ENCODE measurements around the gene DAB2IP. TPM values are rescaled to one million over a fixed set of nuclear protein-coding genes. Genes with fewer than 3 reads are reported as not detected.

Gene DAB2IP
- total RNA-seq, 1 experiment from 2014 or later = 15.2 TPM

GRCh38 chr9:121609822-121610637 is 41.4 kb upstream of the DAB2IP start:
- Histone ChIP-seq H3K9me2 (replicated peaks; ENCODE audit: low read length) (no peaks in the 10 kb centered on the region), H3K27ac (ENCODE audit: low read length) (peak overlapping the region; percentile 44), H3K27me3 (ENCODE audit: low read length) (no peaks in the 10 kb centered on the region), H3K36me3 (ENCODE audit: low read depth, low read length) (no peaks in the 10 kb centered on the region), H3K4me2 (ENCODE audit: low read length) (peak overlapping the region; percentile 35), H3K79me2 (ENCODE audit: low read length) (peaks cover 5% of the 10 kb centered on the region; the same call in 1 of the 2 replicates), H2AFZ (ENCODE audit: low read length) (no peak overlapping the region), H3K4me3 (ENCODE audit: low read length) (no peak overlapping the region), H3K4me1 (ENCODE audit: insufficient read depth, low read length) (peaks cover 27% of the 10 kb centered on the region), H3K9me3 (ENCODE audit: low read length) (no peaks in the 10 kb centered on the region), H3K9ac (ENCODE audit: low read length) (no peak overlapping the region), H3F3A (ENCODE audit: low read length, unreplicated experiment) (no peaks in the 10 kb centered on the region), H4K20me1 (ENCODE audit: low read length) (peaks cover 5% of the 10 kb centered on the region; the same call in 1 of the 2 replicates)
- no TSS peak for BruUV-seq (replicated peaks)
- peak; percentile 97 for ATAC-seq
- TF ChIP-seq EZH2phosphoT487 (IDR thresholded peaks at IDR 0.05; ENCODE audit: borderline replicate concordance, low read length) (no peak), EZH2 (IDR thresholded peaks at IDR 0.05; ENCODE audit: low read length, unreplicated experiment) (no peak), CTCF (conservative IDR thresholded peaks at IDR 0.05; ENCODE audit: low read depth, low read length) (no peak)
- ChIA-PET CTCF (interaction anchor here (0.5 to 1.7 kb wide), 5 partner anchors 10 to 67 kb away, joined by 3 to 8 read pairs (median 5); no protein-coding TSS in a partner anchor), POLR2A (ENCODE audit: unreplicated experiment) (no interaction called here)
- peak; percentile 93 for DNase-seq
- intact Hi-C loops (cut with micrococcal nuclease) = no loop called here

- Histone ChIP-seq H3K79me2 (ENCODE audit: low read length) (peaks cover 5% of the 10 kb centered on the region; the same call in 1 of the 2 replicates), H3F3A (ENCODE audit: low read length, unreplicated experiment) (no peaks in the 10 kb centered on the region), H3K9me2 (replicated peaks; ENCODE audit: low read length) (no peaks in the 10 kb centered on the region), H3K27me3 (ENCODE audit: low read length) (no peaks in the 10 kb centered on the region), H3K9ac (ENCODE audit: low read length) (no peak overlapping the region), H3K36me3 (ENCODE audit: low read depth, low read length) (no peaks in the 10 kb centered on the region), H2AFZ (ENCODE audit: low read length) (no peak overlapping the region), H3K4me1 (ENCODE audit: insufficient read depth, low read length) (peaks cover 27% of the 10 kb centered on the region), H3K9me3 (ENCODE audit: low read length) (no peaks in the 10 kb centered on the region), H3K4me3 (ENCODE audit: low read length) (no peak overlapping the region), H4K20me1 (ENCODE audit: low read length) (peaks cover 5% of the 10 kb centered on the region; the same call in 1 of the 2 replicates), H3K4me2 (ENCODE audit: low read length) (peak overlapping the region; percentile 35; the same call in 1 of the 2 replicates), H3K27ac (ENCODE audit: low read length) (peak overlapping the region; percentile 44; the same call in 1 of the 2 replicates)
- CTCF ChIA-PET = interaction anchor here (1.7 kb wide), 1 partner anchor 64 kb away, joined by 8 read pairs; no protein-coding TSS in a partner anchor
- no TSS peak for BruUV-seq (replicated peaks)
- POLR2A ChIA-PET (ENCODE audit: unreplicated experiment) = no interaction called here
- intact Hi-C loops (cut with micrococcal nuclease) = no loop called here
- no peak for TF ChIP-seq EZH2phosphoT487 (IDR thresholded peaks at IDR 0.05; ENCODE audit: borderline replicate concordance, low read length)
- no peak for TF ChIP-seq CTCF (conservative IDR thresholded peaks at IDR 0.05; ENCODE audit: low read depth, low read length)
- TF ChIP-seq EZH2 (IDR thresholded peaks at IDR 0.05; ENCODE audit: low read length, unreplicated experiment) = no peak
- DNase-seq = no peak
- no peak for ATAC-seq
These were observed 40.8 kb upstream of the DAB2IP start for GRCh38 chr9:121610638-121610953.

- no peaks in the 10 kb centered on the region for H3F3A ChIP-seq (ENCODE audit: low read length, unreplicated experiment)
- peaks cover 5% of the 10 kb centered on the region; the same call in 1 of the 2 replicates for H4K20me1 ChIP-seq (ENCODE audit: low read length)
- H2AFZ ChIP-seq (ENCODE audit: low read length) = no peak overlapping the region
- H3K4me2 ChIP-seq (ENCODE audit: low read length) = peak overlapping the region; percentile 10; the same call in 1 of the 2 replicates
- H3K4me3 ChIP-seq (ENCODE audit: low read length) = no peak overlapping the region
- H3K9ac ChIP-seq (ENCODE audit: low read length) = no peak overlapping the region
- DNase-seq = no peak
- no peaks in the 10 kb centered on the region for H3K36me3 ChIP-seq (ENCODE audit: low read depth, low read length)
- BruUV-seq (replicated peaks) = no TSS peak
- no peak for TF ChIP-seq EZH2phosphoT487 (IDR thresholded peaks at IDR 0.05; ENCODE audit: borderline replicate concordance, low read length)
- no peak for TF ChIP-seq CTCF (conservative IDR thresholded peaks at IDR 0.05; ENCODE audit: low read depth, low read length)
- TF ChIP-seq EZH2 (IDR thresholded peaks at IDR 0.05; ENCODE audit: low read length, unreplicated experiment) = no peak
- POLR2A ChIA-PET (ENCODE audit: unreplicated experiment) = no interaction called here
- intact Hi-C loops (cut with micrococcal nuclease) = no loop called here
- H3K79me2 ChIP-seq (ENCODE audit: low read length) = peaks cover 5% of the 10 kb centered on the region; the same call in 1 of the 2 replicates
- peaks cover 27% of the 10 kb centered on the region for H3K4me1 ChIP-seq (ENCODE audit: insufficient read depth, low read length)
- no peak overlapping the region for H3K27ac ChIP-seq (ENCODE audit: low read length)
- no peaks in the 10 kb centered on the region for H3K9me3 ChIP-seq (ENCODE audit: low read length)
- no peaks in the 10 kb centered on the region for H3K27me3 ChIP-seq (ENCODE audit: low read length)
- ATAC-seq = no peak
- CTCF ChIA-PET = no interaction called here
- H3K9me2 ChIP-seq (replicated peaks; ENCODE audit: low read length) = no peaks in the 10 kb centered on the region
These were observed 38.9 kb upstream of the DAB2IP start for GRCh38 chr9:121612511-121612998.

Data from PC-3 (cell line).